Neural cell (in vitro differentiated cells): Measurements from ENCODE around the gene HIBCH. TPM values are rescaled to one million over a fixed set of nuclear protein-coding genes. Genes with fewer than 3 reads are reported as not detected.

Experiments used
- H2AFZ ChIP-seq: fragments of 200-600, 300-800 bp; sonication (generic), shearing (Covaris generic); 2 replicates; pipeline ENCODE4 v1.6.0; 2014; ENCODE audit warnings: low read depth, mild to moderate bottlenecking, antibody characterized with exemption, low read length, moderate library complexity
- H3F3A ChIP-seq: fragments of 200-600 bp; shearing (Covaris generic); 2 replicates; pipeline ENCODE4 v1.6.1; 2016; ENCODE audit warnings: mild to moderate bottlenecking, moderate library complexity, mixed read lengths, antibody characterized with exemption, low read length; ENCODE audit not compliant: insufficient read depth, poor library complexity, severe bottlenecking
- H3K27ac ChIP-seq: fragments of 200-600, 300-800 bp; sonication (generic), shearing (Covaris generic); 2 replicates; pipeline ENCODE4 v1.5.1; 2014; ENCODE audit warnings: mild to moderate bottlenecking, low read length, moderate library complexity
- H3K27me3 ChIP-seq: fragments of 300-800, 200-600 bp; sonication (generic), shearing (Covaris generic); 2 replicates; pipeline ENCODE4 v1.6.0; 2014; ENCODE audit warnings: mild to moderate bottlenecking, low read depth, low read length, moderate library complexity; ENCODE audit not compliant: insufficient read depth
- H3K36me3 ChIP-seq: fragments of 300-800, 200-600 bp; sonication (generic), shearing (Covaris generic); 2 replicates; pipeline ENCODE4 v1.5.1; 2014; ENCODE audit warnings: mild to moderate bottlenecking, antibody characterized with exemption, low read length, moderate library complexity; ENCODE audit not compliant: insufficient read depth
- H3K4me2 ChIP-seq: fragments of 300-800, 200-600 bp; sonication (generic), shearing (Covaris generic); 2 replicates; pipeline ENCODE4 v1.6.0; 2014; ENCODE audit warnings: mild to moderate bottlenecking, low read length
- H3K4me3 ChIP-seq: fragments of 300-800, 200-600 bp; sonication (generic), shearing (Covaris generic); 2 replicates; pipeline ENCODE4 v1.5.1; 2014; ENCODE audit warnings: mild to moderate bottlenecking, low read length, moderate library complexity
- H3K79me2 ChIP-seq: fragments of 200-600 bp; shearing (Covaris generic); replicated peaks from 2 replicates; pipeline ENCODE4 v1.6.0; 2014; ENCODE audit warnings: mild to moderate bottlenecking, low read length, moderate library complexity; ENCODE audit not compliant: insufficient read depth
- H3K9ac ChIP-seq: fragments of 300-800, 200-600 bp; sonication (generic), shearing (Covaris generic); 2 replicates; pipeline ENCODE4 v1.6.1; 2016; ENCODE audit warnings: mild to moderate bottlenecking, low read length, mixed read lengths
- H3K9me2 ChIP-seq: fragments of 200-600 bp; shearing (Covaris generic); 2 replicates; pipeline ENCODE4 v1.6.1; 2016; ENCODE audit warnings: mild to moderate bottlenecking, low read length, mixed read lengths; ENCODE audit not compliant: insufficient read depth
- H3K9me3 ChIP-seq: fragments of 200-600, 300-800 bp; sonication (generic), shearing (Covaris generic); 2 replicates; pipeline ENCODE4 v1.6.1; 2016; ENCODE audit warnings: mild to moderate bottlenecking, mixed run types, low read length, moderate library complexity, mixed read lengths
- H4K20me1 ChIP-seq: fragments of 200-600 bp; shearing (Covaris generic); 2 replicates; pipeline ENCODE4 v1.6.1; 2016; ENCODE audit warnings: mild to moderate bottlenecking, mixed run types; ENCODE audit not compliant: insufficient read depth
- CTCF ChIP-seq: fragments of 450-650 bp; IDR thresholded peaks from 2 replicates; pipeline ENCODE4 v1.5.1; 2014; ENCODE audit warnings: antibody characterized with exemption, mild to moderate bottlenecking, moderate library complexity; ENCODE audit not compliant: poor library complexity, severe bottlenecking
- EP300 ChIP-seq: fragments of 450-650 bp; conservative IDR thresholded peaks from 2 replicates; pipeline ENCODE4 v1.6.1; 2014; ENCODE audit warnings: antibody characterized with exemption, mild to moderate bottlenecking, moderate library complexity; ENCODE audit not compliant: poor library complexity, severe bottlenecking
- EZH2 ChIP-seq: fragments of 200-600, 300-800 bp; shearing (Covaris generic), sonication (generic); IDR thresholded peaks from 2 replicates; pipeline ENCODE4 v1.6.1; 2014; ENCODE audit warnings: antibody characterized with exemption, low read length, borderline replicate concordance, mild to moderate bottlenecking; ENCODE audit not compliant: insufficient read depth, poor library complexity, severe bottlenecking
- MXI1 ChIP-seq: fragments of 450-650 bp; conservative IDR thresholded peaks from 2 replicates; pipeline ENCODE4 v1.6.1; 2014; ENCODE audit warnings: antibody characterized with exemption, mild to moderate bottlenecking; ENCODE audit not compliant: poor library complexity, severe bottlenecking
- POLR2AphosphoS5 ChIP-seq: IDR thresholded peaks from 2 replicates; pipeline ENCODE4 v1.6.1; 2012
- RAD21 ChIP-seq: fragments of 450-650 bp; conservative IDR thresholded peaks from 2 replicates; pipeline ENCODE4 v1.6.1; 2014; ENCODE audit warnings: antibody characterized with exemption, mild to moderate bottlenecking, moderate library complexity
- SMC3 ChIP-seq: fragments of 450-650 bp; conservative IDR thresholded peaks from 2 replicates; pipeline ENCODE4 v1.6.1; 2014; ENCODE audit warnings: antibody characterized with exemption, mild to moderate bottlenecking, moderate library complexity; ENCODE audit not compliant: poor library complexity
- TAF1 ChIP-seq: IDR thresholded peaks from 2 replicates; pipeline ENCODE4 v1.6.1; 2012; ENCODE audit warnings: low read depth
- polyA plus RNA-seq: library from polyadenylated mRNA; depleted of rRNA; stranded (reverse); fragments of >200 nt; gene quantifications from 2 replicates; pipeline ENCODE4 v1.2.3, GENCODE V29; 2014
- TF ChIP-seq, protein P1 (sequence below): IDR thresholded peaks from 2 replicates; pipeline ENCODE4 v1.6.1; 2012; ENCODE audit warnings: borderline replicate concordance

HIBCH gene
- polyA plus RNA-seq, 1 donor from 2014 or later, result 17.8 TPM

DNA sequence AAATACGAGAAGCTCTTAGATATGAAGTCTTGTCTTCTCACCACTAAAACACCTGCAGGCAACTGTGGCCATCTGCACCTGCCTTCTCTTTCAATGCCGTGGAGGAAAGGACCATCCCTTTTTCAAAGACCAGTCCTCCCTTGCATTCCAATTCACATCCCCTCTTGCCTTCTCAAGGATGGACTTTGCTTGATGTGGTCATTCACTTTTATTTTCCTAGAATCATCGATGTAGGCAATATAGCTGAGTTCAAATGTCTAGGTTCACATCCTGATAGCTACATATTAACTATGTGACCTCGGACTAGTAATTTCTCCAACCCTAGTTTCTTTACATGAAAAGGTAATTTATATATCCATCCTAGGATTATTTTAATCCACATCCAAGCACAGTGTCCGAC is 110.1 kb downstream of the HIBCH start:
- Histone ChIP-seq H4K20me1 (no peaks in the 10 kb centered on the region), H3K36me3 (no peaks in the 10 kb centered on the region), H3K27me3 (no peaks in the 10 kb centered on the region), H3K9ac (no peak overlapping the region), H3K4me2 (no peak overlapping the region), H3K27ac (no peak overlapping the region), H3F3A (no peaks in the 10 kb centered on the region), H3K9me3 (no peaks in the 10 kb centered on the region), H2AFZ (no peak overlapping the region), H3K79me2 (no peaks in the 10 kb centered on the region), H3K4me3 (no peak overlapping the region), H3K9me2 (no peaks in the 10 kb centered on the region)
- no peak for TF ChIP-seq EP300
- TF ChIP-seq EZH2, result no peak
- TF ChIP-seq CTCF, result no peak
- no peak for TF ChIP-seq RAD21
- TF ChIP-seq MXI1, result no peak
- no peak for TF ChIP-seq TAF1
- TF ChIP-seq SMC3, result no peak

DNA sequence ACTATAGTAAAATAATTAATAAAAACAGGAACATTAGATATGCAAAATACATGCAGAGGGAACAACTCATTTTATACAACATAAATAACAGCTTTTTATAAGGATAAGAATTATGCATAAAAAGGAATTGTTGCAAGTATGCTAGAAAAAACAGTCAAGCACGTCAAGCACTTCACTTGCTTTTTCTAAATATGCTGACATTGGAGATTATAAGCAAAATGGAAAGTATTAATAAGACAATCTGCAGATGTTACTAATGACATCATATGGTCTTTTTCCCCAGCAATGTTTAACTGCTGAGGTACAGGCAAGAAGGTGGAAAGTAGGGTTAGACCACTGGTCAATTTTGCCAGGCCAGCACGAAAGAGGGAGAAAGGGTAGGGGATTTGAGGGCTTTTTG is 111.7 kb downstream of the HIBCH start:
- H3K4me2 ChIP-seq, result no peak overlapping the region
- H4K20me1 ChIP-seq, result no peaks in the 10 kb centered on the region
- no peaks in the 10 kb centered on the region for H3F3A ChIP-seq
- H2AFZ ChIP-seq, result no peak overlapping the region
- no peak overlapping the region for H3K27ac ChIP-seq
- no peak for TF ChIP-seq POLR2AphosphoS5
- no peak for TF ChIP-seq EZH2
- no peak for TF ChIP-seq RAD21
- TF ChIP-seq MXI1, result no peak
- TF ChIP-seq TAF1, result no peak
- TF ChIP-seq, protein P1, sequence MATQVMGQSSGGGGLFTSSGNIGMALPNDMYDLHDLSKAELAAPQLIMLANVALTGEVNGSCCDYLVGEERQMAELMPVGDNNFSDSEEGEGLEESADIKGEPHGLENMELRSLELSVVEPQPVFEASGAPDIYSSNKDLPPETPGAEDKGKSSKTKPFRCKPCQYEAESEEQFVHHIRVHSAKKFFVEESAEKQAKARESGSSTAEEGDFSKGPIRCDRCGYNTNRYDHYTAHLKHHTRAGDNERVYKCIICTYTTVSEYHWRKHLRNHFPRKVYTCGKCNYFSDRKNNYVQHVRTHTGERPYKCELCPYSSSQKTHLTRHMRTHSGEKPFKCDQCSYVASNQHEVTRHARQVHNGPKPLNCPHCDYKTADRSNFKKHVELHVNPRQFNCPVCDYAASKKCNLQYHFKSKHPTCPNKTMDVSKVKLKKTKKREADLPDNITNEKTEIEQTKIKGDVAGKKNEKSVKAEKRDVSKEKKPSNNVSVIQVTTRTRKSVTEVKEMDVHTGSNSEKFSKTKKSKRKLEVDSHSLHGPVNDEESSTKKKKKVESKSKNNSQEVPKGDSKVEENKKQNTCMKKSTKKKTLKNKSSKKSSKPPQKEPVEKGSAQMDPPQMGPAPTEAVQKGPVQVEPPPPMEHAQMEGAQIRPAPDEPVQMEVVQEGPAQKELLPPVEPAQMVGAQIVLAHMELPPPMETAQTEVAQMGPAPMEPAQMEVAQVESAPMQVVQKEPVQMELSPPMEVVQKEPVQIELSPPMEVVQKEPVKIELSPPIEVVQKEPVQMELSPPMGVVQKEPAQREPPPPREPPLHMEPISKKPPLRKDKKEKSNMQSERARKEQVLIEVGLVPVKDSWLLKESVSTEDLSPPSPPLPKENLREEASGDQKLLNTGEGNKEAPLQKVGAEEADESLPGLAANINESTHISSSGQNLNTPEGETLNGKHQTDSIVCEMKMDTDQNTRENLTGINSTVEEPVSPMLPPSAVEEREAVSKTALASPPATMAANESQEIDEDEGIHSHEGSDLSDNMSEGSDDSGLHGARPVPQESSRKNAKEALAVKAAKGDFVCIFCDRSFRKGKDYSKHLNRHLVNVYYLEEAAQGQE, result no peak
- no peak for TF ChIP-seq CTCF
- no peak for TF ChIP-seq EP300
- no peak for TF ChIP-seq SMC3
- H3K9me2 ChIP-seq, result no peaks in the 10 kb centered on the region
- no peaks in the 10 kb centered on the region for H3K79me2 ChIP-seq
- H3K9me3 ChIP-seq, result no peaks in the 10 kb centered on the region
- no peaks in the 10 kb centered on the region for H3K36me3 ChIP-seq
- H3K4me3 ChIP-seq, result no peak overlapping the region
- H3K9ac ChIP-seq, result no peak overlapping the region
- no peaks in the 10 kb centered on the region for H3K27me3 ChIP-seq
